Activated CD4-positive, alpha-beta memory T cell treated with anti-CD3 and anti-CD28 coated beads for 36 hours (primary cell): Measurements from ENCODE around the gene SLC25A14. TPM values are rescaled to one million over a fixed set of nuclear protein-coding genes. Genes with fewer than 3 reads are reported as not detected.
"Not testable (repeated sequence)": the region's sequence is repeated elsewhere in the genome, so short reads cannot be mapped to it uniquely, and the experiment has no call there.

ENCODE experiments used
- CTCF ChIA-PET: fragments of 350-600 bp; sonication (Branson Sonifier 250); formaldehyde crosslinking; loops from one replicate; lab custom pipeline; 2021; ENCODE audit warnings: antibody characterized with exemption, inconsistent platforms; lab: Charles Lee
- POLR2A ChIA-PET: fragments of 350-600 bp; sonication (Branson Sonifier 250); formaldehyde crosslinking; loops from one replicate; lab custom pipeline; 2021; ENCODE audit warnings: antibody characterized with exemption; lab: Charles Lee
- DNase-seq: peaks from one replicate; pipeline ENCODE4 v3.0.0-alpha.2; 2020
- H3K27ac Mint-ChIP-seq: one replicate; pipeline ENCODE4 v1.8.0; 2021; ENCODE audit warnings: mixed read lengths
- H3K27me3 Mint-ChIP-seq: one replicate; pipeline ENCODE4 v1.8.0; 2021; ENCODE audit warnings: mixed read lengths
- H3K36me3 Mint-ChIP-seq: one replicate; pipeline ENCODE4 v1.8.0; 2021; ENCODE audit warnings: mixed read lengths
- H3K4me1 Mint-ChIP-seq: one replicate; pipeline ENCODE4 v1.8.0; 2021; ENCODE audit warnings: low read depth, mixed read lengths
- H3K4me3 Mint-ChIP-seq: one replicate; pipeline ENCODE4 v1.8.0; 2021; ENCODE audit warnings: mild to moderate bottlenecking, mixed read lengths
- H3K9me3 Mint-ChIP-seq: one replicate; pipeline ENCODE4 v1.8.0; 2021; ENCODE audit warnings: mixed read lengths
- intact Hi-C: fragments of 100-400 bp; cut with micrococcal nuclease; formaldehyde crosslinking; loops from one replicate; pipeline ENCODE4 v1.15.1; 2023
- total RNA-seq, 2 experiments: library from RNA; stranded (reverse); gene quantifications; one replicate each; pipeline ENCODE4 v1.2.3, GENCODE V29; 2021

SLC25A14 gene
- total RNA-seq, 2 experiments from 2014 or later, result 12.1 to 13.2 TPM

DNA sequence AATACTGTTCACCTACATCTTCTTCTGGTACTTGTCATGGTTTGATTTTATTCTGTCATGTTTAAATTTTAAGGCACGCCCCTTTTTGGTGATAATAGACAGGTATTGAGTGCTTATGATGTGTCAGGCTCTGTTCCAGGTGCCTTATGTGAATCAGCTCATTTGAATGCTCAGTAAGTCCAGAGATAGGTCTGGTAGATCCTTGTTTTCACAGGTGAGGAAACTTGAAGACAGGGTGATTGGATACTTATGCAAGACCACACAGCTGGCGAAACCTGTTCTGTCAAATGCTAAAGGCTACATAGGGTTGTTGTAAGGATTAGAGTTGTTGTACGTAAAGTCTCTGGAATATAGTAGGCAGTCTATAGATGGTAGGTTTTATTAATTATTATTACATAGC is 9.6 kb upstream of the SLC25A14 start:
- peaks cover 12% of the 10 kb centered on the region for H3K27me3 Mint-ChIP-seq
- H3K4me1 Mint-ChIP-seq, result no peaks in the 10 kb centered on the region
- CTCF ChIA-PET, result interaction anchor here (0.6 to 1.2 kb wide), 3 partner anchors 168 to 586 kb away, joined by 3 to 6 read pairs (median 5); no protein-coding TSS in a partner anchor
- DNase-seq, result no peak
- POLR2A ChIA-PET, result no interaction called here
- intact Hi-C loops, result loop anchor here (2.0 kb wide), 1 partner anchor 585 kb away; no protein-coding TSS in a partner anchor
- no peaks in the 10 kb centered on the region for H3K9me3 Mint-ChIP-seq
- no peak overlapping the region for H3K4me3 Mint-ChIP-seq
- H3K27ac Mint-ChIP-seq, result no peak overlapping the region
- H3K36me3 Mint-ChIP-seq, result no peaks in the 10 kb centered on the region

GRCh38 chrX:130330706-130331105 is 9.0 kb upstream of the SLC25A14 start:
- H3K4me3 Mint-ChIP-seq, result no peak overlapping the region
- H3K36me3 Mint-ChIP-seq, result no peaks in the 10 kb centered on the region
- DNase-seq, result peak; percentile 56
- peaks cover 12% of the 10 kb centered on the region for H3K27me3 Mint-ChIP-seq
- no peaks in the 10 kb centered on the region for H3K4me1 Mint-ChIP-seq
- CTCF ChIA-PET, result interaction anchor here (0.6 to 1.2 kb wide), 3 partner anchors 11 to 585 kb away, joined by 3 to 6 read pairs (median 3); no protein-coding TSS in a partner anchor
- H3K27ac Mint-ChIP-seq, result no peak overlapping the region
- no peaks in the 10 kb centered on the region for H3K9me3 Mint-ChIP-seq
- intact Hi-C loops, result loop anchor here (2.0 kb wide), 1 partner anchor 584 kb away; no protein-coding TSS in a partner anchor
- POLR2A ChIA-PET, result no interaction called here

- ChIA-PET POLR2A (no interaction called here), CTCF (no interaction called here)
- intact Hi-C loops, result no loop called here
- H3K27me3 Mint-ChIP-seq, result no peaks in the 10 kb centered on the region
- H3K27ac Mint-ChIP-seq, result no peak overlapping the region
- H3K36me3 Mint-ChIP-seq, result no peaks in the 10 kb centered on the region
- H3K9me3 Mint-ChIP-seq, result no peaks in the 10 kb centered on the region
- H3K4me1 Mint-ChIP-seq, result peaks cover 10% of the 10 kb centered on the region
- DNase-seq, result no peak
- no peak overlapping the region for H3K4me3 Mint-ChIP-seq
Measured at GRCh38 chrX:130336531-130336930, 3.2 kb upstream of the SLC25A14 start.

DNA sequence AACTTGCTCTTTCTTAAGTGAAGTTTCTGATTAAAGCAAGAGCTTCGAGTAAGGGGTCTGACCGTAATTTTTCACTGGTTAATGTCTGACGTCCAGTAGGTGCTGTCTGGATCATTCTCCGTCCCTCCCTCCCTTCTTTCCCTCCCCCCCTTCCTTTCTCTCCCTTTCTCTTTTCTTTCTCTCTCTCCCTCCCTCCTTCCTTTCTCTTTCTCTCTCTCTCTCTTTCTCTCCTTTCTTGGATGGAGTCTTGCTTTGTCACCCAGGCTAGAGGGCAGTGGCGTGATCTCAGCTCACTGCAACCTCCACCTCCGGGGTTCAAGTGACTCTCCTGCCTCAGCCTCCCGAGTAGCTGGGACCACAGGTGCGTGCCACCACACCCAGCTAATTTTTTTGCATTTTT is 850 bp upstream of the SLC25A14 start:
- CTCF ChIA-PET, result interaction anchor here (0.6 to 0.7 kb wide), 2 partner anchors 89 to 439 kb away, joined by 3 to 4 read pairs; no protein-coding TSS in a partner anchor
- H3K9me3 Mint-ChIP-seq, POLR2A ChIA-PET, DNase-seq, H3K27me3 Mint-ChIP-seq, H3K36me3 Mint-ChIP-seq: not testable (repeated sequence)
- intact Hi-C loops, result loop anchor here (1.0 to 2.0 kb wide), 3 partner anchors 64 to 564 kb away; partner anchors contain the start of genes ENOX2 and ZNF280C
- Mint-ChIP-seq H3K27ac (peak overlapping the region; percentile 88), H3K4me3 (peak overlapping the region; percentile 87), H3K4me1 (peaks cover 10% of the 10 kb centered on the region)

GRCh38 chrX:130340271-130340670 is 552 bp downstream of the SLC25A14 start:
- peaks cover 10% of the 10 kb centered on the region for H3K4me1 Mint-ChIP-seq
- no peaks in the 10 kb centered on the region for H3K27me3 Mint-ChIP-seq
- CTCF ChIA-PET, result interaction anchor here (0.7 to 1.2 kb wide), 2 partner anchors 9 to 739 kb away, joined by 3 read pairs; no protein-coding TSS in a partner anchor
- peak overlapping the region; percentile 56 for H3K27ac Mint-ChIP-seq
- POLR2A ChIA-PET, result interaction anchor here (1.0 kb wide), 1 partner anchor 72 kb away, joined by 3 read pairs; no protein-coding TSS in a partner anchor
- H3K9me3 Mint-ChIP-seq, result no peaks in the 10 kb centered on the region
- no peak for DNase-seq
- H3K36me3 Mint-ChIP-seq, result no peaks in the 10 kb centered on the region
- intact Hi-C loops, result loop anchor here (10.0 kb wide), 1 partner anchor 1475 kb away; no protein-coding TSS in a partner anchor
- peak overlapping the region; percentile 87 for H3K4me3 Mint-ChIP-seq

GRCh38 chrX:130343411-130343810 is 3.7 kb downstream of the SLC25A14 start:
- POLR2A ChIA-PET, result no interaction called here

GRCh38 chrX:130347321-130347720 is 7.6 kb downstream of the SLC25A14 start:
- Mint-ChIP-seq H3K9me3 (peaks cover 2% of the 10 kb centered on the region), H3K27me3 (no peaks in the 10 kb centered on the region), H3K27ac (no peak overlapping the region), H3K4me1 (no peaks in the 10 kb centered on the region), H3K36me3 (peaks cover 7% of the 10 kb centered on the region), H3K4me3 (no peak overlapping the region)
- POLR2A ChIA-PET, result no interaction called here
- no peak for DNase-seq
- CTCF ChIA-PET, result no interaction called here
- intact Hi-C loops, result loop anchor here (10.0 kb wide), 1 partner anchor 1467 kb away; no protein-coding TSS in a partner anchor

More at GRCh38 chrX:130343411-130343810, 3.7 kb downstream of the SLC25A14 start:
- Mint-ChIP-seq H3K4me3 (no peak overlapping the region), H3K27me3 (no peaks in the 10 kb centered on the region), H3K36me3 (peaks cover 2% of the 10 kb centered on the region), H3K27ac (no peak overlapping the region), H3K4me1 (peaks cover 10% of the 10 kb centered on the region), H3K9me3 (no peaks in the 10 kb centered on the region)
- no peak for DNase-seq
- CTCF ChIA-PET, result no interaction called here
- intact Hi-C loops, result loop anchor here (10.0 kb wide), 1 partner anchor 1471 kb away; no protein-coding TSS in a partner anchor

- no peaks in the 10 kb centered on the region for H3K27me3 Mint-ChIP-seq
- DNase-seq, result no peak
- ChIA-PET POLR2A (no interaction called here), CTCF (no interaction called here)
- no peaks in the 10 kb centered on the region for H3K4me1 Mint-ChIP-seq
- intact Hi-C loops, result no loop called here
- no peak overlapping the region for H3K4me3 Mint-ChIP-seq
- H3K27ac Mint-ChIP-seq, result no peak overlapping the region
- peaks cover 15% of the 10 kb centered on the region for H3K36me3 Mint-ChIP-seq
- peaks cover 2% of the 10 kb centered on the region for H3K9me3 Mint-ChIP-seq
Measured at GRCh38 chrX:130351567-130351966, 11.8 kb downstream of the SLC25A14 start.

DNA sequence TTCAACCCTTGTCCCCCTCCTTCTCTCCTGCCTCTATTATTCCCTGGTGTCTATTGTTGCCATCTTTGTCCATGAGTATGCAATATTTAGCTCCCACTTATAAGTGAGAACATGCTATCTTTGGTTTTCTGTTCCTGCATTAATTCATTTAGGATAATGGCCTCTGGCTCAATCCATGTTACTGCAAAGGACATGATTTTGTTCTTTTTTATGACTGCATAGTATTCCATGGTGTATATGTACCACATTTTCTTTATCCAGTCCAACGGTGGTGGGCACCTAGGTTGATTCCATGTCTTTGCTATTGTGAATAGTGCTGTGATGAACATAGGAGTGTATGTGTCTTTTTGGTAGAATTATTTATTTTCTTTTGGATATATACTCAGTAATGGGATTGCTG is 12.3 kb downstream of the SLC25A14 start:
- POLR2A ChIA-PET, result not testable (repeated sequence)

GRCh38 chrX:130376077-130376476 is 36.4 kb downstream of the SLC25A14 start:
- ChIA-PET CTCF (no interaction called here), POLR2A (no interaction called here)
- Mint-ChIP-seq H3K4me3 (no peak overlapping the region), H3K4me1 (no peaks in the 10 kb centered on the region), H3K27me3 (no peaks in the 10 kb centered on the region), H3K36me3 (peaks cover 6% of the 10 kb centered on the region), H3K27ac (no peak overlapping the region), H3K9me3 (no peaks in the 10 kb centered on the region)
- DNase-seq, result no peak
- intact Hi-C loops, result no loop called here

More for the DNA sequence above, 12.3 kb downstream of the SLC25A14 start:
- H3K4me1 Mint-ChIP-seq, H3K27ac Mint-ChIP-seq, CTCF ChIA-PET, DNase-seq, H3K4me3 Mint-ChIP-seq, intact Hi-C loops, H3K9me3 Mint-ChIP-seq, H3K27me3 Mint-ChIP-seq: not testable (repeated sequence)
- H3K36me3 Mint-ChIP-seq, result peaks cover 18% of the 10 kb centered on the region

DNA sequence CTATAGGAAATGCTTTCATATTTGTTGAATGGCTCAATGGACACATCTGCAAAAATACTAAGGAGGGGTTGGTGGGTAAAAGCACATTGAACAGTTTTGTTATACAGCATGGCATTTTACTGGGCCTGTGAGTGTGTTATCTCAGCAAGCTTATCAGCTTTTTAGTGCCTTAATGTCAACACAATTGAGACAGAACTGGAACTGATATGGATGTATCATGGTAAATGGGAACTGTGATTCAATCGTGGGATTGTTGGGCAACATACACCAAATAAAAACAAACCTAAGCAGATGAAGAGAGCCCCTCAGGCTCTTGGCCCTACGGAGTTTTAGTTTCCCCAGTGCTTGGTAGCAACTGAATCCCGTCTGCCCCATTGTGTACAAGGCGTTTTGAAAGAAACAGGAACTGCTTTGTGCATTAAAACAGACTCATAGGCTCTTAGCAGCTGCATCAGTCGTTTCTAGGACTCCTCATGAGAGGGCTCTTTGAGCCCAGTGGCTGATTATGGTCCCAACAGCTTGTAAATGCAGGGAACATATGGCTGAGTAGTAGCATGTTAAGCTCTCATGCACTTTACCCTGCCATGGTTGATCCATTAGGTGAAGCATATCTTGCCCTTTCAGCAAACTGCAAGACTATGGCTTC is 38.4 kb downstream of the SLC25A14 start:
- DNase-seq, result no peak
- H3K27ac Mint-ChIP-seq, result no peak overlapping the region
- no peaks in the 10 kb centered on the region for H3K27me3 Mint-ChIP-seq
- no peaks in the 10 kb centered on the region for H3K36me3 Mint-ChIP-seq
- H3K4me1 Mint-ChIP-seq, result no peaks in the 10 kb centered on the region
- H3K4me3 Mint-ChIP-seq, result no peak overlapping the region
- CTCF ChIA-PET, result no interaction called here
- intact Hi-C loops, result no loop called here
- POLR2A ChIA-PET, result no interaction called here
- no peaks in the 10 kb centered on the region for H3K9me3 Mint-ChIP-seq

DNA sequence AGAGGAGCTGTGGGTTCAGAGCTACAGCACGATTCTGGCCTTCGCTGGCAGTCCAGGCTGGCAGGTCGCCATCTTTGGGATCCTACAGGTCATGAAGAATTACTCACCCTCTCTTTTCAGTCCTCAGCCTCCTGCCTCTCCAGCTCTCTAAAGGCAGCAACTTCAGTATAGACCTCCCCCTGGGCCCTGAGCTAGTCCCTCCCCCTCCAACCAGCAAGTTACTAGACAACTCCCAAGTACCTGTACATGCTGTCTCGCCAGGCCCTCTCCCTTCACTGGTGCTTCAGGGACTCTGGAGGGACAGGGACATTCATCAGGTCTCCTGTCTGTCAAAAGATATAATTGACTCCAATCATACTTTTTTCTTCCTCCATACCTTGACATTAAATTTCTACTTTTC is 45.8 kb downstream of the SLC25A14 start, which contains the start of gene GPR119:
GPR119 (minus strand) TSS at position 155 of the 400 bp plus-strand sequence. CDS start 227 bp downstream, outside the sequence.
- no peaks in the 10 kb centered on the region for H3K36me3 Mint-ChIP-seq
- no peaks in the 10 kb centered on the region for H3K27me3 Mint-ChIP-seq
- ChIA-PET POLR2A (no interaction called here), CTCF (no interaction called here)
- no peak within 1 kb of the TSS for H3K27ac Mint-ChIP-seq
- no peaks in the 10 kb centered on the region for H3K9me3 Mint-ChIP-seq
- H3K4me1 Mint-ChIP-seq, result no peaks in the 10 kb centered on the region
- H3K4me3 Mint-ChIP-seq, result no peak within 1 kb of the TSS
- no peak for DNase-seq
- intact Hi-C loops, result no loop called here
